CD4-positive, alpha-beta memory T cell (primary cell): ENCODE measurements around the gene ATAD3B. TPM values are rescaled to one million over a fixed set of nuclear protein-coding genes. Genes with fewer than 3 reads are reported as not detected.

Source experiments
- CTCF ChIA-PET: fragments of 350-600 bp; sonication (Branson Sonifier 250); formaldehyde crosslinking; loops from one replicate; lab custom pipeline; 2021; ENCODE audit warnings: inconsistent platforms; ENCODE audit not compliant: partially characterized antibody; lab: Charles Lee
- POLR2A ChIA-PET: fragments of 350-600 bp; sonication (Branson Sonifier 250); formaldehyde crosslinking; loops from one replicate; lab custom pipeline; 2021; ENCODE audit not compliant: partially characterized antibody; lab: Charles Lee
- DNase-seq, 5 donors: peaks; one replicate each; pipeline versions ENCODE4 v3.0.0 to v3.0.0-alpha.2; 2020 to 2022; ENCODE audit warnings: mixed read lengths in 1 of 5
- H3K27ac ChIP-seq: one replicate; pipeline ENCODE4 v1.7.0; 2013; ENCODE audit warnings: low read depth, low read length
- H3K27me3 ChIP-seq: 2 replicates; pipeline ENCODE4 v1.7.0; 2013; ENCODE audit warnings: mild to moderate bottlenecking, low read length, moderate library complexity; ENCODE audit not compliant: insufficient read depth
- H3K36me3 ChIP-seq: 2 replicates; pipeline ENCODE4 v1.7.0; 2013; ENCODE audit warnings: mild to moderate bottlenecking, low read length, moderate library complexity; ENCODE audit not compliant: insufficient read depth
- H3K4me1 ChIP-seq: 2 replicates; pipeline ENCODE4 v1.7.0; 2013; ENCODE audit warnings: mild to moderate bottlenecking, low read length, moderate library complexity; ENCODE audit not compliant: insufficient read depth
- H3K4me3 ChIP-seq, 2 donors: one replicate each; pipeline ENCODE4 v1.7.0; 2013; ENCODE audit warnings: low read length in 2 of 2, mild to moderate bottlenecking in 1 of 2
- H3K9me3 ChIP-seq, 2 donors: one replicate each; pipeline ENCODE4 v1.7.0; 2013; ENCODE audit warnings: low read length in 2 of 2, control low read depth in 1 of 2; ENCODE audit not compliant: control insufficient read depth in 1 of 2
- H3K27ac Mint-ChIP-seq, 7 donors: one replicate each; pipeline ENCODE4 v1.8.0; 2020 to 2021; ENCODE audit warnings: mixed read lengths in 7 of 7, mild to moderate bottlenecking in 6 of 7, inconsistent platforms in 3 of 7, moderate library complexity in 3 of 7
- H3K27me3 Mint-ChIP-seq, 2 donors: one replicate each; pipeline ENCODE4 v1.8.0; 2020 to 2021; ENCODE audit warnings: mixed read lengths in 2 of 2
- H3K36me3 Mint-ChIP-seq, 2 donors: one replicate each; pipeline ENCODE4 v1.8.0; 2020 to 2021; ENCODE audit warnings: mixed read lengths in 2 of 2, inconsistent platforms in 1 of 2, mild to moderate bottlenecking in 1 of 2
- H3K4me1 Mint-ChIP-seq, 4 donors: one replicate each; pipeline ENCODE4 v1.8.0; 2020 to 2021; ENCODE audit warnings: mixed read lengths in 4 of 4, mild to moderate bottlenecking in 1 of 4
- H3K4me3 Mint-ChIP-seq, 8 donors: one replicate each; pipeline ENCODE4 v1.8.0; 2020 to 2021; ENCODE audit warnings: mixed read lengths in 8 of 8, mild to moderate bottlenecking in 7 of 8, moderate library complexity in 6 of 8, inconsistent platforms in 3 of 8
- H3K9me3 Mint-ChIP-seq, 8 donors: one replicate each; pipeline ENCODE4 v1.8.0; 2020 to 2021; ENCODE audit warnings: mixed read lengths in 8 of 8, mild to moderate bottlenecking in 5 of 8, inconsistent platforms in 3 of 8, moderate library complexity in 1 of 8
- intact Hi-C: fragments of 100-400 bp; cut with micrococcal nuclease; formaldehyde crosslinking; loops from one replicate; pipeline ENCODE4 v1.15.1; 2023
- polyA plus RNA-seq, 2 donors: library from polyadenylated mRNA; unstranded; fragments of 300-500 nt; fragmentation: Illumina TruSeq; gene quantifications; one replicate each; pipeline ENCODE4 v1.2.3, GENCODE V29; 2021
- total RNA-seq, 2 experiments: library from RNA; stranded (reverse); gene quantifications; one replicate each; pipeline ENCODE4 v1.2.3, GENCODE V29; 2021

The ATAD3B gene
- total and polyA plus RNA-seq, 4 experiments from 2014 or later = 2.9 to 53.8 (median 29.6) TPM

DNA sequence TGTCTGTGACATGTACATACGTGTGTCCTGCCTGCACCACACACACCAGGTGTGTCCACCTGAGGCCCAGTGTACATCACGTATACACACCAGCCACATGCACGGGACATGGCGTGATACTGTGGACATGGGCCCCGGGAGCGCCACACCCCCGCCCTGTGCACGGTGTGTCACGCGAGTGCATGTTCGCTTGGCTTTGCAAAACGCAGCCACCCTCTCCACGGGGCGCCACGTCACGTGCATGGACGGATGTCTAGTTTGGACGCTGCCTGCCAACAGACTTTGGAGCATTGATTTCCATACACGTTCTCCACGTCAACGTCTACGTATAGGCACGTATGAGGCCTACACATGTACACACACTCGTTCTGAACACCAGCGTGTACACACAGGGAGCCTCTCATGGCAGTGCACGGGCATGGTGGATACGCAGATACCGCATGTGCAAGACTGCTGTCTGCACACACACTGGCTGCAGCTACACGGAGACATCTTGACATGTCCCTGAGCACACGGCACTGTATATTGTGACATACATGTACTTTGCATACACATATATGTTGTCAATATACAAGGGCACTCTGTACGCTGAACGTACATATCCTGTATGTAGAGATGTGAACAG lies 66.2 kb downstream of the ATAD3B start:
- Mint-ChIP-seq H3K27ac (no peak overlapping the region), H3K4me1 (peaks cover 0 to 4% (median 1%) of the 10 kb centered on the region in 4 donors), H3K27me3 (no peaks in the 10 kb centered on the region), H3K4me3 (peak overlapping the region in 2 of 8 donors; percentile 10 to 64), H3K9me3 (no peaks in the 10 kb centered on the region), H3K36me3 (peaks cover 0 to 4% of the 10 kb centered on the region in 2 donors)
- POLR2A ChIA-PET = no interaction called here
- no peaks in the 10 kb centered on the region for H3K27me3 ChIP-seq
- no peaks in the 10 kb centered on the region for H3K9me3 ChIP-seq
- peaks cover 5% of the 10 kb centered on the region for H3K4me1 ChIP-seq
- CTCF ChIA-PET = interaction anchor here (1.6 kb wide), 1 partner anchor 33 kb away, joined by 3 read pairs; no protein-coding TSS in a partner anchor
- H3K4me3 ChIP-seq = no peak overlapping the region
- no peak for DNase-seq
- H3K27ac ChIP-seq = no peak overlapping the region
- no peaks in the 10 kb centered on the region for H3K36me3 ChIP-seq
- intact Hi-C loops = no loop called here

DNA sequence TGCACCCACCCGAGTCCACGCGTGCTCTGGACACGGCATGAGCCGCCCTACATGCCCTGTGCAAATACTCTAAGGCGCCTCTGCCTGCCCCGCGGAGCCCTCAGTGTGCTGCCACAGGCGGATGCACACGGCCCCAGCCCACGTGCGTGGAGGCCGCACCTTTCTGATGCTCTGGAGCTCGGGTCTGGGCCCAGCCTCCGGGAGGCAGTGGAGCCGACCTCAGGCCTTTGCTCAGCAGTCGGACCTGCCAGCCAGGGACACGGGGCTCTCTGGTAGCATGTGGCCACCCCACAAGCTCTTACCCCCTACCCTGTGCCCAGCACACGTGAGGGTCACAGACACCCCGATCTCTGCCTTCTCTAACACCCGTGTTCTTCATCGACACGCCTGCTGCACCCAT lies 66.8 kb downstream of the ATAD3B start:
- no peak overlapping the region for H3K4me3 ChIP-seq
- H3K27me3 Mint-ChIP-seq = no peaks in the 10 kb centered on the region
- ChIA-PET POLR2A (no interaction called here), CTCF (interaction anchor here (1.6 kb wide), 1 partner anchor 34 kb away, joined by 3 read pairs; no protein-coding TSS in a partner anchor)
- H3K9me3 ChIP-seq = no peaks in the 10 kb centered on the region
- H3K27me3 ChIP-seq = no peaks in the 10 kb centered on the region
- intact Hi-C loops = no loop called here
- peak overlapping the region in 2 of 8 donors; percentile 36 to 64 for H3K4me3 Mint-ChIP-seq
- peaks cover 0 to 4% (median 1%) of the 10 kb centered on the region in 4 donors for H3K4me1 Mint-ChIP-seq
- no peak overlapping the region for H3K27ac Mint-ChIP-seq
- no peaks in the 10 kb centered on the region for H3K9me3 Mint-ChIP-seq
- no peak overlapping the region for H3K27ac ChIP-seq
- H3K36me3 Mint-ChIP-seq = peaks cover 0 to 4% of the 10 kb centered on the region in 2 donors
- no peak for DNase-seq
- H3K4me1 ChIP-seq = peaks cover 5% of the 10 kb centered on the region
- no peaks in the 10 kb centered on the region for H3K36me3 ChIP-seq

- Histone ChIP-seq H3K27ac (no peak overlapping the region), H3K36me3 (no peaks in the 10 kb centered on the region), H3K4me3 (no peak overlapping the region), H3K9me3 (no peaks in the 10 kb centered on the region), H3K4me1 (peaks cover 5% of the 10 kb centered on the region), H3K27me3 (no peaks in the 10 kb centered on the region)
- H3K9me3 Mint-ChIP-seq = no peaks in the 10 kb centered on the region
- POLR2A ChIA-PET = no interaction called here
- H3K27ac Mint-ChIP-seq = no peak overlapping the region
- H3K36me3 Mint-ChIP-seq = peaks cover 0 to 4% of the 10 kb centered on the region in 2 donors
- H3K4me1 Mint-ChIP-seq = peaks cover 0 to 4% (median 1%) of the 10 kb centered on the region in 4 donors
- H3K27me3 Mint-ChIP-seq = no peaks in the 10 kb centered on the region
- CTCF ChIA-PET = interaction anchor here (1.6 kb wide), 1 partner anchor 34 kb away, joined by 3 read pairs; no protein-coding TSS in a partner anchor
- DNase-seq = no peak
- H3K4me3 Mint-ChIP-seq = peak overlapping the region in 4 of 8 donors; percentile 5 to 64 (median 23)
- intact Hi-C loops = no loop called here
Measured at GRCh38 chr1:1538989-1539309, 67.4 kb downstream of the ATAD3B start.

DNA sequence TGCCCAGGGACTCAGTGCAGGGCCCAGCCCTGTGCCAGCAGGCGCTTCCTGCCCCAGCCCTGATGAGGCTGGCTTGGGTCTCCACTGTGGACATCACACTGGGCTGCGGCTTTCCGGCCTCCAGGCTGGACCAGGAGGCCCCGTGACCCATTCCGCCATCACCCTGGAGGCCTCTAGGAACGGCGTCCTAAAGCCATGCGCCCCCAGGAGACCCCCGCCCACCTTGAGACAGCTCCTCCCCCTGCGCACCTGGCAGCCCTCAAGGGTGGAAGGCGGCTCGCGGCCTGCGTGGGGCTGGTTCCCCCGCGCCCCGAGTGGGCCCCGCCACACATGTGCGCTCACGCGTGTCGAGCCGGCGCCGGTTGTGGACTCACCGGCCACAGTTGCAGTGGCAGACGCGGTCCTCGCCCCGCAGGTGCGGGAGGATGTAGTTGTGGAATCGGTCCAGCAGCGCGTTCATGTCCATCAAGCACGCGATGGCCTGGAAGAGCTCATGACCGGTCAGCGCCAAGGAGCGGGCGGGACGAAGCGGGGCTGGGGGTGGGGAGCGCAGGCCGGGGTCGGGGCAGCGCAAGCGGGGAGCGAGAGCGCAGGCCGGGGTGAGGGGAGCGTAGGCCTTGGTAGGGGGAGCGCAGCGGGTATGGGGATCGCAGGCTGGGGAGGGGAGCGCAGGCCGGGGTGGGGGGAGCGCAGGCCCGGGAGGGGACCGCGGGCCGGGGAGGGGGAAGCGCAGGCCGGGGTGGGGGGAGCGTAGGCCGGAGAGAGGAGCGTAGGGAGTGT lies 67.9 kb downstream of the ATAD3B start:
- intact Hi-C loops = no loop called here
- no peak overlapping the region for H3K4me3 ChIP-seq
- H3K9me3 ChIP-seq = no peaks in the 10 kb centered on the region
- no peaks in the 10 kb centered on the region for H3K36me3 ChIP-seq
- no peak overlapping the region for H3K27ac ChIP-seq
- Mint-ChIP-seq H3K27me3 (no peaks in the 10 kb centered on the region), H3K4me3 (peak overlapping the region in 5 of 8 donors; percentile 37 to 75 (median 48)), H3K9me3 (no peaks in the 10 kb centered on the region), H3K27ac (no peak overlapping the region), H3K36me3 (peaks cover 0 to 4% of the 10 kb centered on the region in 2 donors), H3K4me1 (peaks cover 0 to 4% (median 1%) of the 10 kb centered on the region in 4 donors)
- H3K27me3 ChIP-seq = no peaks in the 10 kb centered on the region
- peaks cover 5% of the 10 kb centered on the region for H3K4me1 ChIP-seq
- ChIA-PET CTCF (no interaction called here), POLR2A (no interaction called here)
- DNase-seq = no peak

DNA sequence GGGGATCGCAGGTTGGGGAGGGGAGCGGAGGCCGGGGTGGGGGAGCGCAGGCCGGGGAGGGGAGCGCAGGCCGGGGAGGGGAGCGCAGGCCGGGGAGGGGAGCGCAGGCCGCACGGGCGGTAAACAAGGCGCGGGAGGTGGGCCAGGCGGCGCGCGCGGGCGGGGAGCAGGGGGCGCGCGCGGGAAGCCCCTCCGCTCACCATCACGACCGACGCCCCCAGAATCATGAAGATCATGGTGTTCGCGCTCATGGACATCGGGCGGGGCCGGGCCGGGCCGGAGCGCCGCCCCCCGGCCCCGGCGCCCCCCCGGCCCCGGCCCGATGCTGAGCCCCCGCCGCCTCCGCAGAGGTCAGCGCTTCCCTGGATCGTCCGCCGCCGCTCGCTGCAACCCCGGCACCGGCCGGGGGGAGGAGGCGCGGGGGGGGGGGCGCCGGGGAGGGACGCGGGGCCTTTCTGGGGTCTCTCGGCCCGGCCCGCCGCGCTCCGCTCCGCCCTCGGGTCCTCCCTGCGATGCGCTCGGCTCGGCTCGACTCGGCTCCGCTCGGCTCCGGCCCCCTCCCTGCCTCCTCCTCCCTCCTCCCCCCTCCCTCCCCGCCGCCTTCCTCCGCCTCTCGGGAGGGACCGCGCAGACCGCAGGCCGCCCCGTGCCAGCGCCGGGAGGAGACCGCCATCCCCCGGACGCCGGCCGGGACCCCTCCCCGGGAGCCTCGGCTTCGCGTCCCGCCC lies 68.7 kb downstream of the ATAD3B start, which contains the start of gene TMEM240:
TMEM240 (minus strand) TSS at position 535 of the 728 bp plus-strand sequence; CDS start at position 257, 278 bp downstream.
- peaks cover 0 to 5% (median 2%) of the 10 kb centered on the region in 4 donors for H3K4me1 Mint-ChIP-seq
- POLR2A ChIA-PET = no interaction called here
- peak within 1 kb of the TSS in 2 of 7 donors; percentile 18 for H3K27ac Mint-ChIP-seq
- DNase-seq = peak; percentile 33 to 56 (median 45)
- H3K27ac ChIP-seq = no peak within 1 kb of the TSS
- H3K27me3 Mint-ChIP-seq = no peaks in the 10 kb centered on the region
- no peaks in the 10 kb centered on the region for H3K9me3 ChIP-seq
- no peaks in the 10 kb centered on the region for H3K27me3 ChIP-seq
- no peak within 1 kb of the TSS for H3K4me3 ChIP-seq
- peaks cover 5% of the 10 kb centered on the region for H3K4me1 ChIP-seq
- no peaks in the 10 kb centered on the region for H3K9me3 Mint-ChIP-seq
- H3K36me3 Mint-ChIP-seq = peaks cover 0 to 4% of the 10 kb centered on the region in 2 donors
- CTCF ChIA-PET = no interaction called here
- intact Hi-C loops = no loop called here
- H3K4me3 Mint-ChIP-seq = peak within 1 kb of the TSS in 7 of 8 donors; percentile 46 to 75 (median 59)
- no peaks in the 10 kb centered on the region for H3K36me3 ChIP-seq

DNA sequence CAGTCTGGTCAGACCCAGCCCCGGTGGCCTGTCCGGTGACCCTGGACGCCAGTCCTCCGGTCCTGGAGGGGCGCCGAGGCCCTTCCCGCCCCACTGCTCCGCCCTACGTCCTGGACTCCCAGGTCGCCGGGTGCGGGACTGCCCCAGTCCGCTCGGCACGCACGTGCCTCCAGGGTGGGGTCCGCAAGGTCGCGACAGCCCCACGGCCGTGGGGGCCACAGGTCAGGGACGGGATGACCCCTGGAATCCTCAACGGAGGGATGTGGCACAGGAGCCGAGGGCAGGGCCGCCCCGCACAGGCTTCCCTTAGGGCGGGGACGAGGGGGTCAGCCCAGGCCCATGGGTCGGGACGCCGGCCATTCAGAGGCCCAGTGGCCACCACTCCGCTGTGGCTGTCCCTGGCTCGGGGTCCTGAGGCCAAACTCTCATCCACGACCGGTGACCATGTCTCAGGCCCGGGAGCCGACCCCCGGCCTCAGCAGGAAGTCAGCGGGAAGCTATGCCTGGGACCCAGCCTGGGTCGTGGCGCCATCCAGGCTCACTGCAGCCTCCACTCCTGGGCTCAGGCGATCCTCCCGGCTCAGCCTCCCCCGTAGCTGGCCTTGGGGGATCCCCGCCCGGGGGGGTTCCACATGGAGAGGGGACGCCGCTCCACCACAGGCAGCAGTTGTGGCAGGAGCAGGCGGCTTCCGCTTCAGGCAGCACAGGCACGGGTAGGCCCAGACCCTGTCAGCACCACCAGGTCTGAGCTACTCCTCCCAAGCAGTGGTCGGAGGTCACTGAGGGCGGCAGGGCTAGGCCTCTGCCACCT lies 69.5 kb downstream of the ATAD3B start:
- Mint-ChIP-seq H3K9me3 (no peaks in the 10 kb centered on the region), H3K27me3 (no peaks in the 10 kb centered on the region), H3K4me1 (peaks cover 0 to 5% (median 2%) of the 10 kb centered on the region in 4 donors), H3K4me3 (peak overlapping the region in 7 of 8 donors; percentile 39 to 68 (median 52)), H3K36me3 (peaks cover 0 to 4% of the 10 kb centered on the region in 2 donors), H3K27ac (peak overlapping the region in 2 of 7 donors; percentile 18)
- Histone ChIP-seq H3K4me3 (no peak overlapping the region), H3K27ac (no peak overlapping the region), H3K27me3 (no peaks in the 10 kb centered on the region), H3K36me3 (no peaks in the 10 kb centered on the region), H3K4me1 (peaks cover 5% of the 10 kb centered on the region), H3K9me3 (no peaks in the 10 kb centered on the region)
- DNase-seq = no peak
- intact Hi-C loops = no loop called here
- ChIA-PET POLR2A (no interaction called here), CTCF (no interaction called here)
